GM19035 (cell line): Measurements from ENCODE around the gene RCE1.
A peak's percentile ranks its signal among the peaks of the same experiment; 100 is the strongest.

Experiments used
- ATAC-seq: cut with Tn5 transposase; IDR thresholded peaks from one replicate; pipeline ENCODE4 v1.9.1; 2021; ENCODE audit not compliant: unreplicated experiment

RCE1 gene

GRCh38 chr11:66884443-66884842 lies 41.2 kb downstream of the RCE1 start:
- ATAC-seq, result no peak

DNA sequence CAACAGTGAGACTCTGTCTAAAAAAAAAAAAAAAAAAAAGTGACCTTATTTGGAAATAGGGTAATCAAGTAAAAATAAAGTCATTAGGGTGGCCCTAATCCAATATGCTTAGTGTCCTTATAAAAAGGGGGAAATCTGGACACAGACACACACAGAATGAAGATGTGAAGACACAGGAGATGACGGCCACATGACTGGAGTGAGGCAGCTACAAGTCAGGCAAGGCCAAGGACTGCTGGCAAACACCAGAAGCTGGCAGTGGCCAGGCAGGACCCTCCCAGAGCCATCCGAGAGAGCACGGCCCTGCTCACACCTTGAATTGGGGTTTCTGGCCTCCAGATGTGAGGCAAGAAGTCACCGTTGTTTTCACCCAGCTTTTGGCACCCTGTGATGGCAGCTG lies 42.2 kb downstream of the RCE1 start:
- no peak for ATAC-seq

DNA sequence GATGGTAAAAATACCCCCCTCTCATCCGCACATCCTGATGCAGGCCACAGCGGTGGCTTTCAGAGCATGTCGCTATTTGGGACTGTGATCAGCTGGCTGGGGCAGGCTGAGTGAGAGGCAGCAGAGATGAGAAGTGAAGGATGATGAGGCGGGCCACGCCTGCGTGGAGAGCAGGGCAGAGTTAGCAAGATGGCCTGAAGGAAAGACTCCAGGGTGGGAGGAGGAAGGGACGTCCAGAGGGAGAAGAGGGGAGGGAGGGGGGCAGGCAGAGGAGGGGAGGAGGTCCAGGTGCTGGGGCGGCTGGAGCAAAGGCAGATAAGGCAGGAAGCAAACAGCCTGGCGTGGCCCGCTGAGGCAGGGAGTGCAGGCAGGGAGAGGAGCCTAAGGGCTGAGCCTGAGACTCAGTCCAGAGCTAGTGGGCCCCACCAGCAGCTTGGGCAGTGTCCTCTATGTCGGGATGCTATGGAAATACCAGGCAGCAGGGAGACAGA lies 42.8 kb downstream of the RCE1 start:
- ATAC-seq, result no peak

GRCh38 chr11:66886671-66887221 lies 43.5 kb downstream of the RCE1 start:
- no peak for ATAC-seq

- no peak for ATAC-seq
Observed at GRCh38 chr11:66887526-66887925, 44.3 kb downstream of the RCE1 start.

- ATAC-seq, result no peak
Observed at GRCh38 chr11:66888282-66888681, 45.0 kb downstream of the RCE1 start.

GRCh38 chr11:66889960-66890359 lies 46.7 kb downstream of the RCE1 start:
- no peak for ATAC-seq

GRCh38 chr11:66891851-66892660 lies 48.8 kb downstream of the RCE1 start:
- ATAC-seq, result peak; percentile 87

DNA sequence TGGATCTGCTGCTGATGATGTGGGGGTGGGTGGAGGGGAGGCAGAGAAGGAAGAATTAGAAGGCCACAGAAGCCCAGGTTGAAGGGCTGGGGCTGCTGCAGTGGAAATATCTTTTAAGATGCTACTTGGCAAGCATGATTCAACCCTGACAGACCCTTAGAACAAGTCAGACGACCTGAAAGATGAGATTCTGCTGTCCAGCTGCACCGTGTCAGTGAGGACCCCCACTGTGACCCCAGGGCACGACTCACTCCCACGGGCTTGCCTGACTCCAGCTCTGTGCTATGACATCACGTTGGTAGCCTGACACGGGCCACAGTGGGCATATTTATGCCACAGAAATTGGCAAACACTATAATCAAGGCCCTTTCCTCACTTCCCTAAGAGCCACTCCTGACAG lies 49.7 kb downstream of the RCE1 start:
- ATAC-seq, result no peak

- ATAC-seq, result no peak
Observed at GRCh38 chr11:66894141-66894540, 50.9 kb downstream of the RCE1 start.
